GM18520 (cell line): ENCODE measurements around the gene ERMAP.
"Not testable (repeated sequence)": the region's sequence is repeated elsewhere in the genome, so short reads cannot be mapped to it uniquely, and the experiment has no call there.

Experiments
- ATAC-seq: cut with Tn5 transposase; IDR thresholded peaks from one replicate; pipeline ENCODE4 v1.9.1; 2021; ENCODE audit not compliant: unreplicated experiment

The ERMAP gene

DNA sequence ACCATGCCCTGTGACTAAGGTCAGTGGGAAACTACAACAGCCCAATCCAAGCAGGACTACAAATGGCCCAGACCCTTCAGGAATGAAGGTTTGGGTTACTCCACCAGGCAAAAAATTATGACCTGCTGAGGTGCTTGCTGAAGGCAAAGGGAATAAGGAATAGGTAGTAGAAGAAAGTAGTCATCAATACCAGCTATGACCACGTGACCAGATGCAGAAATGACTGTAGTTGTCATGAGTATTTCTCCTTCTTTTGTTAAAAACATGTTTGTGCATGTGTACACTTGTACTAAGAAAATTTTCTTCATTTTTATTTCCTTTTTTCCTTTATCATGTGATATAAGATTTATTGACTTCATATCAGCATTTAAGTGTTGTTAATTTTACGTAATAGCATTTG lies 52.3 kb downstream of the ERMAP start:
- not testable (repeated sequence) for ATAC-seq

DNA sequence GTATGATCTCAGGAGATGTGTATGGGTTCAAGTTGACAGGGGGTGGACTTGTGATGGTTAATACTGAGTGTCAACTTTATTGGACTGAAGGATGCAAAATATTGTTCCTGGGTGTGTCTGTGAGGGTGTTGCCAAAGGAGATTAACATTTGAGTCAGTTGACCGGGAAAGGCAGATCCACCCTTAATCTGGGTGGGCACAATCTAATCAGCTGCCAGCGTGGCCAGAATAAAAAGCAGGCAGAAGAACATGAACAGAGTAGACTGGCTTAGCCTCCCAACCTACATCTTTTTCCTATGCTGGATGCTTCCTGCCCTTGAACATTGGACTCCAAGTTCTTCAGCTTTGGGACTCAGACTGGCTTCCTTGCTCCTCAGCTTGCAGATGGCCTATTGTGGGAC lies 52.8 kb downstream of the ERMAP start:
- ATAC-seq = not testable (repeated sequence)

DNA sequence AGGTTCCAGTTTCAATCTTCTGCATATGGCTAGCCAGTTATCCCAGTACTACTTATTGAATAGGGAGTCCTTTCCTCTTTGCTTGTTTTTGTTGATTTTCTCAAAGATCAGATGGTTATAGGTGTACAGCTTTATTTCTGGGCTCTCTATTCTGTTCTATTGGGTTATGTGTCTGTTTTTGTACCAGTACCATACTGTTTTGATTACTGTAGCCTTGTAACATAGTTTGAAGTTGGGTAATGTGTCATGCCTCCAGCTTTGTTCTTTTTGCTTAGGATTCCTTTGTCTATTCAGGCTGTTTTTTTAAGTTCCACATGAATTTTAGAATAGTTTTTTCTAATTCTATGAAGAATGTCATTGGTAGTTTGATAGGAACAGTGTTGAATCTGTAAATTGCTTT lies 56.2 kb downstream of the ERMAP start:
- not testable (repeated sequence) for ATAC-seq

DNA sequence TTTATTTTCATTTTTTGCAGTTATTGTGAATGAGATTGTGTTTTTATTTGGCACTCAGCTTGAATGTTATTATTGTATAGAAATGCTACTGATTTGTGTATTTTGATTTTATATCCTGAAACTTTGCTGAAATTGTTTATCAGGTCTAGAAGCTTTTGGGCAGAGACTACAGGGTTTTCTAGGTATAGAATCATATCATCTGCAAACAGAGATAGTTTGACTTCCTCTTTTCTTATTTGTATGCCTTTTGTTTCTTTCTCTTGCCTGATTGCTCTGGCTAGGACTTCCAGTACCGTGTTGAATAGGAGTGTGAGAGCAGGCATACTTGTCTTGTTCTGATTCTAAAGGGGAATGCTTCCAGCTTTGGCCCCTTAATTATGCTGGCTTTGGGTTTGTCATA lies 56.7 kb downstream of the ERMAP start:
- no peak for ATAC-seq

DNA sequence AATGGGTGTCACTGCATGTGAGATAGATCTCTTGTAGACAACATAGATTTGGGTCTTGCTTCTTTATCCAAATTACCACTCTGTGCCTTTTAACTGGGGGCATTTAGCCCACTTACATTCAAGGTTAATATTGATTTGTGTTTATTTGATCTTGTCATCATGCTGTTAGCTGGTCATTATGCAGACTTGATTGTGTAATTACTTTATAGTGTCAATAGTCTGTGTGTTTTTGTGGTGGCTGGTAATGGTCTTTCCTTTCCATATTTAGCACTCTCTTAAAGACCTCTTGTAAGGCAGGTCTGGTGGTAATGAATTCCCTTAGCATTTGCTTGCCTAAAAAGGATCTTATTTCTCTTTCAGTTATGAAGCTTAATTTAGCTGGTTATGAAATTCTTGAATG lies 59.1 kb downstream of the ERMAP start:
- ATAC-seq = no peak

DNA sequence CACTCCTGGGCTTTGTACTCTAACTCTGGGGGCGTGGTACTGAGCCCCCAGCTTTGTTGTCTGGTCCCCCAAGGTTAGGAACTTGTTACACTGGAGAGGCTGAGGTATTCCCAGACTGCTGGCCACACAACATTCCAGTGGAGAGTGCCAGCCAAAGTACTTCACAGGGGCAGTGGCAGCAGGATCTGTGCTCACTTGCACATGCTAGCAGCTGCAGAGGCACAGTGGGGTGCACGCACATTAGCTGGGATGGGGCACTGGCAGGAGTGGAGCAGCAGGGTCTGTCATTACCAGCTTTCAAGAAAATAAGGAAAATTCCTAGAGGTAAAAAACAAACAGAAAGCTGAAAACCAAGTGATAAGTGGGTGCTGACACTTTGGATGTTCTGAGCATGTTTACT lies 60.5 kb downstream of the ERMAP start:
- no peak for ATAC-seq

DNA sequence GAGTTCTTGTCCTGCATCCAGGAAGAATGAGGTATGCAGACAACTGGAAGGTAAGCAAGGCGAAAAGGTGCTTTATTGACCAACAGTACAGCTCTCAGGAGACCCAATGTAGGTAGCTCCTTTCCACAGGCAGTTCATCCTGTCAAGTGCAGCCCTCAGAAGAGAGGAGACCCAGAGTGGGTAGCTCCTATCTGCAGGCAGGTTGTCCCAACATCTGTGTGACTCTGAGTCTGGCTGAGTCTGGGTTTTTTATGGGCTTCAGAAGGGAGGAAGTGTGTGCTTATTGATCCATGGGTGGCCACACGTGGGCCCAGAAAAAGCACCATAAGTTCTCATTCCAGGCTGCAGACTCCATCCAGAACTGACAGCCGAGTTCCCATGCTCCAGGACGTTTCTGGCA lies 63.5 kb downstream of the ERMAP start:
- no peak for ATAC-seq

DNA sequence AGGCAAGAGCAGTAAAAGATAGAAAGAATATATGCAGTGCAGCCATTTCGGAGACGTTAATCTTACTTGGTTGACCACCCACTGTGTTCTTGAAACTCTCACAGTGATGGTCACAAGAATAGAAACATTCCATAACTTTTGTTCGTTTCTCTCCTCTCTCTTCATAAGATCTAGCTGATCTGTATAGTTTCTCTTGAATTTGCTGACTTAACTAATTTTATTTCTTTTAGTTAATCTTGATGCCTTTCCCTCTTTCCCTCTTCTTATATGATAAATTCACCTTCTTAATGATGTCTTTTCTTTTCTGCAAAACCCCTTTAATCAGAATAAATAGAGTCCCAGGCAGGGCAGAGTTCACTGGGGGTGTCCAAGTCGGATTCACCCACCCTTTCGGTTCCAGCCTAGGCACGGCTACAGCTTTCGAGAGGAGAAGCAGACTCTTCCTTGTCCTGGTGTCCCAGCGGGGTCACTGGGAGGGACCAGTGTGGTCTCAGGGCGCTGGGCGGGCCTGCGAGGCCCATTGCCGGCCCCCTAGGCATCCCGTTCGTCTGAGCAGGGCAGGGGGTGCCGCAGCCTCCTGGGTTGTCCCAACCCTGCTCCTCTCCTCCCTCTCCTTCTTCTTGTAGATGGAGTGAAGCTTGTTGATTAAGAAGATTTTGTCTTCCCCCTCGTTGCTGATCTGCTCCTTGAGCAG lies 69.3 kb downstream of the ERMAP start:
- no peak for ATAC-seq

DNA sequence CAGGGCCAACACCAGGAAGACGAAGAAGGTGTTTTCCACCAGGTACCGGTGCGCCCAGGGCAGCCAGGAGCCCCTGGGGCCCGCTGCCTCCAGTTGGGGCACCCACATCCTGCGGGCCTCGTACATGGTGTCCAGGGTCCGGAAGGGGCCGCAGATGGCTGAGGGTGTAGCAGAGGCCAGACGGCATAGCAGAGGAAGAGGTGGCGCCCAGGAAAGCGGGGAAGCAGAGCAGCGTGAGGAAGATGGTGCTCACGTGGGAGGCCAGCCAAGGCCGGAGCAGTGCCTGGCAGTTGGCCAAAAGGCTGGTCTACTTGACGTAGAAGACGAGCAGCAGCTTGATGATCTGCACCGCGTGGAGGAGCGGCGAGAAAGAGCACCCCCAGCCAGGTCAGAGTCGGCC lies 69.9 kb downstream of the ERMAP start:
- no peak for ATAC-seq

DNA sequence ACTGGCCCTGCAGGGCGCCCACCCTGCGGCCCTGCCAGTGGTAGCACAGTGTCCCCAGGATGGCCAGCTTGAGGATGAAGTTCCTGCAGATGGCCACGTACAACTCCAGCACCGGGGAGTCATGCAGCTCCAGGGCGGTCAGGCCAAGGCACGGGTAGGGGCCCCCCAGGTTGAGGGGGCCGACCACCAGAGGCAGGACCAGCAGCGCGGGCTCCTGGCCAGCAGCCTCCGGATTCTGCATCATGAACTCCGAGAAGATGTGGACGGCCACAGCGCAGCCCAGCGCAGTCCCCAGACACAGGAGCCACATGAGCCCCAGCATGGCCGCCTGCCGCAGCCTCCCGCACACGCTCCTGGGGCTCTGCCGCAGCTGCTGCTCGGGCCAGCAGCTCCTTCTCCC lies 70.4 kb downstream of the ERMAP start:
- no peak for ATAC-seq

DNA sequence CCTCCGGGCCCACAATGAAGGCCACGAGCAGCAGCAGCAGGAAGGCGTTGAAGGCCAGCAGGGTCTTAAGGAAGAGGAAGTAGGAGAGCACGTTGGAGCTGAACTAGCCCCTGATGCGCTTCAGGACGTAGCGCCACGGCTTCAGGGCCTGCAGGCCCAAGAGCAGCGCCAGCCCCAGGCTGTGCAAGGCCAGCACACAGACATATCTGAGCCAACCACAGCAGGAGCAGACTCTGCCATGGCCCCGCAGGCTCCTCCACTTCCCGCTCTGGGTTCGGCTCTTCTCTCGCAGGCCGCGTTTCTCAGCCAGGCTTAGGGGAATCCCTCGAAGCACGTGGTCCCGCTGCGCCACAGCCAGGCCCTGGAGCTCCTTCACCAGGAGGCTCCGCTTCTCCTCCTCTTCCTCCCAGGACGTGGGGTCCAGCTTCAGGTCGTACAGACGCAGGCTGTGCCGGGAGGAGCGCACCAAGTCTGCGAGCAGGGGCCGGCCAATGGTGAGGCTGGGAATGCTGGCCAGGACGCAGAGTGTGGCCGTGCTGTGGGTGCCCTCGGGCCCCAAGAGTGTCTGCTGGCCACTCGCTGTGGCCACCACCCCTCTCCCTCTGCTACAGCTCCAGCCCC lies 71.2 kb downstream of the ERMAP start:
- no peak for ATAC-seq

DNA sequence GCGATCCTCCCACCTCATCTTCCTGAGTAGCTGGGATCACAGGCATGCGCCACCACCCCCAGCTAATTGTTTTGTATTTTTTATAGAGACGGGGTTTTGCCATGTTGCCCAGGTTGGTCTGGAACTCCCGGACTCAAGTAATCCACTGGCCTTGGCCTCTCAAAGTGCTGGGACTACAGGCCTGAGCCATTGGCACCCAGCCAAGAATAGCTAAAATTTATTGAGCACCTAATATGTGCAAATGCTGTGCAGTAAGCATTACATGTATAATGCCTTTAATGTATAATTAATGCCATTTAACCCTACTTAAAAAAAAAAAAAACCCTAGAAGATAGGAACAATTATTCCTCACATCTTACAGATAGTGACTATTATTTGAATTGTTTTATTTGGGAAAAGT lies 72.3 kb downstream of the ERMAP start:
- ATAC-seq = no peak

DNA sequence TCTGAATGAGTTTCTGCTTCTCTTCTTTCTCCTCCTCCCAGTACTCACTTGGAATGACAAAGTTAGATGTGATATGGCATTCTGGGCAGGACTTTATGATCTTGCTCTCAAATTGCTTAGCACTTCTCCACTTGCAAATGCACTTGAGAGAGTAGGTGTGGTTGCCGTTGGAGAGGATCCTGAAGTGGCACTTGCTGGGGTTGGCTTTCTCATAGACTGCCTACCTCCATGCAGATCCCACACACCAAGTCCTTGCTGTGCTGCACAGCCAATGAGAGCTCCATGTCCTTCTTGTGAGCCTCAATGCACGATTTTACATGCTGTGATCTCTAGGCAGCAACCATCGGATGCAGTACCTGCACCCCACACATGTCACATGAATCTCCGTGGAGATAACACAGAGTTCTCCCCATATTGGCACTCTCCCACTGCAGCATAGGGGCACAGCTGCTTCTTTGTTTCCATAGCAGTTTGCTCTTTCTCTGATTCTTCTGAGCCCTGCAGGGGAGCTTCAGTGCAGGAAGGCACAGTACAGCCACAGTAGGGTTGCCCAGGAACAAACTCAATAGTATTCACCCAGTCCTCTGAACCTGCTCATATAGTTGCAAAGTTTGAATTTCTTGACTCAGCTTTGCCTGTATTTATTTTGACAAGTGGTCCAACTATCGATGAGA lies 74.7 kb downstream of the ERMAP start:
- no peak for ATAC-seq
